Upper lobe of left lung (tissue), 6 donors: ENCODE measurements around the gene INPP5K. TPM values are rescaled to one million over a fixed set of nuclear protein-coding genes. Genes with fewer than 3 reads are reported as not detected.

Source experiments
- ATAC-seq, 2 donors: fragments of 200-7000 bp; cut with Tn5 transposase; one replicate each; pipeline ENCODE4 v1.9.1; 2022; ENCODE audit warnings: mild to moderate bottlenecking in 2 of 2, moderate library complexity in 2 of 2; ENCODE audit not compliant: low FRiP score in 2 of 2
- DNase-seq, 2 donors: peaks; one replicate each; pipeline ENCODE4 v3.0.0-alpha.2; 2019 to 2020
- H3K27ac ChIP-seq, 4 donors: fragments of 200-600 bp; sonication (generic); one replicate each; pipeline ENCODE4 v1.5.1; 2016 to 2019
- H3K27me3 ChIP-seq, 4 donors: fragments of 200-600 bp; sonication (generic); one replicate each; pipeline ENCODE4 v1.5.1; 2017 to 2019
- H3K36me3 ChIP-seq, 4 donors: fragments of 200-600 bp; sonication (generic); one replicate each; pipeline ENCODE4 v1.5.1; 2016 to 2019
- H3K4me1 ChIP-seq, 4 donors: fragments of 200-600 bp; sonication (generic); one replicate each; pipeline ENCODE4 v1.5.1; 2018 to 2019
- H3K4me3 ChIP-seq, 4 donors: fragments of 200-600 bp; sonication (generic); one replicate each; pipeline ENCODE4 v1.5.1; 2017 to 2019; ENCODE audit warnings: mild to moderate bottlenecking in 2 of 4, moderate library complexity in 1 of 4
- H3K9me3 ChIP-seq, 4 donors: fragments of 200-600 bp; sonication (generic); one replicate each; pipeline ENCODE4 v1.5.1; 2018 to 2019
- CTCF ChIP-seq, 6 experiments: fragments of 450-650 bp in 4 of 6; fragments of 200-600 bp in 2 of 6; sonication (generic) in 2 of 6; IDR thresholded peaks; one replicate each; pipeline ENCODE4 v1.5.1; 2016 to 2019; ENCODE audit warnings: antibody characterized with exemption in 6 of 6
- EP300 ChIP-seq, 4 donors: sonication (generic); formaldehyde crosslinking; IDR thresholded peaks; one replicate each; pipeline ENCODE4 v1.5.1; 2017; ENCODE audit warnings: antibody characterized with exemption in 4 of 4, control low read depth in 2 of 4
- POLR2A ChIP-seq, 4 donors: fragments of 450-650 bp; IDR thresholded peaks; one replicate each; pipeline ENCODE4 v1.5.1; 2016 to 2017; ENCODE audit warnings: antibody characterized with exemption in 4 of 4, mild to moderate bottlenecking in 2 of 4
- POLR2AphosphoS5 ChIP-seq, 2 donors: sonication (generic); formaldehyde crosslinking; IDR thresholded peaks; one replicate each; pipeline ENCODE4 v1.5.1; 2017; ENCODE audit warnings: antibody characterized with exemption in 2 of 2
- WGBS, 2 donors: methylation state at CpG; one replicate each; pipeline ENCODE4 v1.1.5; 2017 to 2018; 5-methylcytosine and 5-hydroxymethylcytosine counted together
- total RNA-seq, 6 donors: library from RNA; depleted of rRNA in 4 of 6; stranded (reverse); fragments of >200 nt in 4 of 6; gene quantifications; one replicate each; pipeline versions ENCODE4 v1.1.0 to v1.2.1, GENCODE V29; 2016 to 2021
- donor health status: DM: no; HTN: no; CAD: no; lungs with moderate emphysema.
- donor health status: DM: no; HTN: yes; CAD: no; lungs with severe emphysema.

Gene INPP5K
- total RNA-seq, 6 donors from 2014 or later = 60.9 to 155 (median 84.6) TPM

GRCh38 chr17:1546292-1546922 lies 30.0 kb upstream of the INPP5K start:
- Histone ChIP-seq H3K27ac (no peak overlapping the region), H3K4me1 (no peaks in the 10 kb centered on the region), H3K27me3 (no peaks in the 10 kb centered on the region), H3K9me3 (no peaks in the 10 kb centered on the region), H3K36me3 (peaks cover 12 to 95% (median 79%) of the 10 kb centered on the region in 4 donors), H3K4me3 (no peak overlapping the region)
- no peak for TF ChIP-seq POLR2AphosphoS5 (IDR thresholded peaks at IDR 0.05)
- WGBS, 2 donors = 97 to 98% methylated on average over 6 of the region's 6 CpGs
- DNase-seq = no peak
- ATAC-seq = no peak

- no peak overlapping the region for H3K4me3 ChIP-seq
- H3K27ac ChIP-seq = no peak overlapping the region
- ATAC-seq (no peak), DNase-seq (no peak)
- H3K27me3 ChIP-seq = no peaks in the 10 kb centered on the region
- no peaks in the 10 kb centered on the region for H3K9me3 ChIP-seq
- WGBS, 2 donors = 89 to 94% methylated on average over 9 of the region's 9 CpGs
- H3K36me3 ChIP-seq = peaks cover 19 to 95% (median 79%) of the 10 kb centered on the region in 4 donors
- TF ChIP-seq POLR2AphosphoS5 (IDR thresholded peaks at IDR 0.05) (no peak), POLR2A (IDR thresholded peaks at IDR 0.05) (no peak), CTCF (IDR thresholded peaks at IDR 0.05) (no peak), EP300 (IDR thresholded peaks at IDR 0.05) (no peak)
- no peaks in the 10 kb centered on the region for H3K4me1 ChIP-seq
These were observed 29.2 kb upstream of the INPP5K start for GRCh38 chr17:1545618-1546017.

- Histone ChIP-seq H3K36me3 (peaks cover 36 to 96% (median 77%) of the 10 kb centered on the region in 4 donors), H3K4me3 (no peak overlapping the region), H3K4me1 (no peaks in the 10 kb centered on the region), H3K27me3 (no peaks in the 10 kb centered on the region), H3K9me3 (no peaks in the 10 kb centered on the region), H3K27ac (no peak overlapping the region)
- no peak for ATAC-seq
- no peak for TF ChIP-seq EP300 (IDR thresholded peaks at IDR 0.05)
- TF ChIP-seq POLR2AphosphoS5 (IDR thresholded peaks at IDR 0.05) = no peak
- TF ChIP-seq POLR2A (IDR thresholded peaks at IDR 0.05) = no peak
- TF ChIP-seq CTCF (IDR thresholded peaks at IDR 0.05) = no peak
- no peak for DNase-seq
- WGBS, 2 donors = 79 to 86% methylated on average over 8 of the region's 8 CpGs
These were observed 25.9 kb upstream of the INPP5K start for GRCh38 chr17:1542316-1542715.

- ATAC-seq (no peak), DNase-seq (no peak)
- Histone ChIP-seq H3K9me3 (no peaks in the 10 kb centered on the region), H3K4me1 (no peaks in the 10 kb centered on the region), H3K4me3 (no peak overlapping the region), H3K27ac (no peak overlapping the region), H3K36me3 (peaks cover 33 to 96% (median 76%) of the 10 kb centered on the region in 4 donors), H3K27me3 (no peaks in the 10 kb centered on the region)
- 97 to 98% methylated on average over 4 of the region's 4 CpGs for WGBS, 2 donors
- TF ChIP-seq POLR2A (IDR thresholded peaks at IDR 0.05) = no peak
- no peak for TF ChIP-seq POLR2AphosphoS5 (IDR thresholded peaks at IDR 0.05)
- TF ChIP-seq EP300 (IDR thresholded peaks at IDR 0.05) = no peak
- no peak for TF ChIP-seq CTCF (IDR thresholded peaks at IDR 0.05)
These were observed 25.0 kb upstream of the INPP5K start for GRCh38 chr17:1541367-1541904.

- peaks cover 34 to 91% (median 74%) of the 10 kb centered on the region in 4 donors for H3K36me3 ChIP-seq
- DNase-seq (no peak), ATAC-seq (no peak)
- no peaks in the 10 kb centered on the region for H3K4me1 ChIP-seq
- TF ChIP-seq CTCF (IDR thresholded peaks at IDR 0.05) (no peak), POLR2AphosphoS5 (IDR thresholded peaks at IDR 0.05) (no peak), POLR2A (IDR thresholded peaks at IDR 0.05) (no peak), EP300 (IDR thresholded peaks at IDR 0.05) (no peak)
- no peak overlapping the region for H3K4me3 ChIP-seq
- H3K27me3 ChIP-seq = no peaks in the 10 kb centered on the region
- H3K27ac ChIP-seq = no peak overlapping the region
- H3K9me3 ChIP-seq = no peaks in the 10 kb centered on the region
- 88 to 92% methylated on average over 15 of the region's 15 CpGs for WGBS, 2 donors
These were observed 23.4 kb upstream of the INPP5K start for GRCh38 chr17:1539811-1540210.
